Suppressor macrophage (primary cell): ENCODE measurements around the gene GPR65.

ENCODE experiments used
- DNase-seq, 4 experiments: peaks; one replicate each; pipeline ENCODE4 v3.0.0-alpha.2; 2020 to 2022
- total RNA-seq, 17 experiments: gene quantifications; one replicate each; lab custom pipeline; 2026; ENCODE audit warnings: mixed read lengths in 6 of 17, inconsistent platforms in 3 of 17; lab: John Stamatoyannopoulos, UW

The GPR65 gene
- 3.0 to 89.2 (median 39.1) reads per million in 17 experiments for total RNA-seq

GRCh38 chr14:88005050-88005481 lies at the start of gene GPR65:
TSS of gene GPR65 (plus strand) at chr14:88005135. CDS start at chr14:88010848, 5,713 bp downstream.
- peak; percentile 64 to 85 (median 74) for DNase-seq

GRCh38 chr14:87955501-87955900 lies 49.4 kb upstream of the GPR65 start:
- peak in 2 of 4 experiments; percentile 10 to 24 for DNase-seq

- DNase-seq, result no peak
Measured at GRCh38 chr14:87960013-87960787, 44.7 kb upstream of the GPR65 start.

GRCh38 chr14:87961246-87961645 lies 43.7 kb upstream of the GPR65 start:
- DNase-seq, result peak in 3 of 4 experiments; percentile 9 to 61 (median 44)

GRCh38 chr14:87966816-87967215 lies 38.1 kb upstream of the GPR65 start:
- DNase-seq, result no peak

- DNase-seq, result no peak
Measured at GRCh38 chr14:87967496-87967895, 37.4 kb upstream of the GPR65 start.

- DNase-seq, result no peak
Measured at GRCh38 chr14:87971010-87971409, 33.9 kb upstream of the GPR65 start.

- DNase-seq, result no peak
Measured at GRCh38 chr14:87975636-87976035, 29.3 kb upstream of the GPR65 start.

- no peak for DNase-seq
Measured at GRCh38 chr14:87979689-87980088, 25.2 kb upstream of the GPR65 start.

- no peak for DNase-seq
Measured at GRCh38 chr14:87989221-87989955, 15.5 kb upstream of the GPR65 start.

- DNase-seq, result no peak
Measured at GRCh38 chr14:87989956-87990299, 15.0 kb upstream of the GPR65 start.

- DNase-seq, result peak; percentile 56 to 75 (median 68)
Measured at GRCh38 chr14:87990682-87991081, 14.3 kb upstream of the GPR65 start.

GRCh38 chr14:87992346-87992717 lies 12.6 kb upstream of the GPR65 start:
- peak in 1 of 4 experiments; percentile 31 for DNase-seq

- DNase-seq, result peak; percentile 95 to 98 (median 97)
Measured at GRCh38 chr14:87992718-87993628, 12.0 kb upstream of the GPR65 start, which contains the start of gene GALC. TSS of gene GALC (minus strand) at chr14:87993182. CDS start at chr14:87993164, 18 bp downstream.

- peak in 1 of 4 experiments; percentile 59 for DNase-seq
Measured at GRCh38 chr14:87994974-87995373, 10.0 kb upstream of the GPR65 start.

GRCh38 chr14:87995500-87996290 lies 9.2 kb upstream of the GPR65 start:
- peak in 3 of 4 experiments; percentile 48 to 70 (median 48) for DNase-seq

- DNase-seq, result no peak
Measured at GRCh38 chr14:87996291-87996592, 8.7 kb upstream of the GPR65 start.

GRCh38 chr14:87998482-87998881 lies 6.5 kb upstream of the GPR65 start:
- no peak for DNase-seq

GRCh38 chr14:87999277-87999676 lies 5.7 kb upstream of the GPR65 start:
- DNase-seq, result peak; percentile 50 to 90 (median 72)

GRCh38 chr14:88002421-88003075 lies 2.4 kb upstream of the GPR65 start:
- DNase-seq, result peak; percentile 57 to 77 (median 70)

- DNase-seq, result peak in 1 of 4 experiments; percentile 62
Measured at GRCh38 chr14:88003425-88003824, 1.5 kb upstream of the GPR65 start.
